GM23248 (cell line): Measurements from ENCODE around the gene CCDC127. TPM values are rescaled to one million over a fixed set of nuclear protein-coding genes. Genes with fewer than 3 reads are reported as not detected.

Experiments
- DNase-seq: peaks from one replicate; pipeline ENCODE4 v3.0.0-alpha.2; 2015
- H2AFZ ChIP-seq: fragments of 200-600 bp; sonication (generic); 2 replicates; pipeline ENCODE4 v1.6.1; 2016; ENCODE audit warnings: antibody characterized with exemption
- H3F3A ChIP-seq: fragments of 200-600 bp; sonication (generic); 2 replicates; pipeline ENCODE4 v1.6.1; 2016; ENCODE audit warnings: mild to moderate bottlenecking, antibody characterized with exemption, mixed run types; ENCODE audit not compliant: insufficient read depth
- H3K27ac ChIP-seq: fragments of 200-600 bp; sonication (generic); 2 replicates; pipeline ENCODE4 v1.5.1; 2016; ENCODE audit warnings: mild to moderate bottlenecking
- H3K27me3 ChIP-seq: fragments of 200-600 bp; sonication (generic); replicated peaks from 2 replicates; pipeline ENCODE4 v1.6.1; 2016; ENCODE audit warnings: mild to moderate bottlenecking; ENCODE audit not compliant: insufficient read depth
- H3K36me3 ChIP-seq: fragments of 200-600 bp; sonication (generic); 2 replicates; pipeline ENCODE4 v1.6.1; 2016; ENCODE audit warnings: low read depth, mild to moderate bottlenecking
- H3K4me1 ChIP-seq: fragments of 200-600 bp; sonication (generic); 2 replicates; pipeline ENCODE4 v1.6.1; 2016; ENCODE audit warnings: mild to moderate bottlenecking; ENCODE audit not compliant: insufficient read depth
- H3K4me2 ChIP-seq: fragments of 200-600 bp; sonication (generic); one replicate; pipeline ENCODE4 v1.6.1; 2016; ENCODE audit warnings: mild to moderate bottlenecking; ENCODE audit not compliant: unreplicated experiment
- H3K4me3 ChIP-seq: fragments of 200-600 bp; sonication (generic); 2 replicates; pipeline ENCODE4 v1.5.1; 2016; ENCODE audit warnings: mild to moderate bottlenecking
- H3K79me2 ChIP-seq: fragments of 200-600 bp; sonication (generic); 2 replicates; pipeline ENCODE4 v1.6.1; 2016; ENCODE audit warnings: mild to moderate bottlenecking; ENCODE audit not compliant: insufficient read depth
- H3K9ac ChIP-seq: fragments of 200-600 bp; sonication (generic); 2 replicates; pipeline ENCODE4 v1.6.1; 2016; ENCODE audit warnings: mild to moderate bottlenecking
- H3K9me2 ChIP-seq: fragments of 200-600 bp; sonication (generic); 2 replicates; pipeline ENCODE4 v1.6.1; 2016; ENCODE audit warnings: mixed run types, mild to moderate bottlenecking, moderate library complexity; ENCODE audit not compliant: insufficient read depth
- H3K9me3 ChIP-seq: fragments of 200-600 bp; sonication (generic); one replicate; pipeline ENCODE4 v1.6.1; 2017; ENCODE audit warnings: low read depth
- H4K20me1 ChIP-seq: fragments of 200-600 bp; sonication (generic); 2 replicates; pipeline ENCODE4 v1.6.0; 2016; ENCODE audit not compliant: insufficient read depth
- EZH2 ChIP-seq: fragments of 200-600 bp; sonication (generic); IDR thresholded peaks from 2 replicates; pipeline ENCODE4 v1.6.1; 2018; ENCODE audit warnings: antibody characterized with exemption, mild to moderate bottlenecking; ENCODE audit not compliant: insufficient read depth, poor library complexity, severe bottlenecking
- EZH2phosphoT487 ChIP-seq: fragments of 200-600 bp; sonication (generic); IDR thresholded peaks from 2 replicates; pipeline ENCODE4 v1.6.1; 2018; ENCODE audit warnings: antibody characterized with exemption, moderate library complexity, mild to moderate bottlenecking, low read depth; ENCODE audit not compliant: insufficient read depth
- WGBS, 2 experiments: methylation state at CpG; one replicate each; pipeline ENCODE4 v1.1.6; 2015 to 2017; ENCODE audit warnings: low lambda C conversion rate in 2 of 2, low coverage in 1 of 2; ENCODE audit errors: missing lambda C conversion rate in 2 of 2; 5-methylcytosine and 5-hydroxymethylcytosine counted together
- in situ Hi-C: fragments of 300-500 bp; cut with MboI; formaldehyde crosslinking; loops from 2 replicates; pipeline ENCODE4 v1.15.0; 2020
- polyA plus RNA-seq: library from polyadenylated mRNA; unstranded; fragments of >200 nt; fragmentation: Nextera tagmentation; extraction: Ambion mirVana; gene quantifications from 2 replicates; pipeline ENCODE4 v1.2.1, GENCODE V29; 2016
- total RNA-seq: library from RNA; depleted of rRNA; stranded (reverse); fragments of >200 nt; shearing (Covaris generic); gene quantifications from 2 replicates; pipeline ENCODE4 v1.2.3, GENCODE V29; 2014

Gene CCDC127
- total and polyA plus RNA-seq, 2 experiments from 2014 or later: 6.3 to 11.3 TPM

GRCh38 chr5:181160-181559 lies 36.8 kb downstream of the CCDC127 start:
- Histone ChIP-seq H3K27me3 (peaks cover 9% of the 10 kb centered on the region; the same call in 1 of the 2 replicates), H3K4me3 (no peak overlapping the region), H3F3A (no peaks in the 10 kb centered on the region), H3K9me3 (no peaks in the 10 kb centered on the region), H3K27ac (no peak overlapping the region), H2AFZ (no peak overlapping the region), H4K20me1 (no peaks in the 10 kb centered on the region), H3K4me2 (no peak overlapping the region), H3K36me3 (no peaks in the 10 kb centered on the region), H3K4me1 (peaks cover 4% of the 10 kb centered on the region; the same call in 1 of the 2 replicates), H3K79me2 (no peaks in the 10 kb centered on the region), H3K9ac (no peak overlapping the region), H3K9me2 (no peaks in the 10 kb centered on the region)
- no peak for DNase-seq
- in situ Hi-C loops: no loop called here
- TF ChIP-seq EZH2phosphoT487: no peak
- WGBS, 2 experiments: 62 to 67% methylated on average over 9 of the region's 9 CpGs

- Histone ChIP-seq H3K4me1 (peaks cover 4% of the 10 kb centered on the region; the same call in 1 of the 2 replicates), H3K4me2 (no peak overlapping the region), H3K36me3 (no peaks in the 10 kb centered on the region), H3K27me3 (peaks cover 9% of the 10 kb centered on the region; the same call in 1 of the 2 replicates), H3K9ac (no peak overlapping the region), H2AFZ (no peak overlapping the region), H3K27ac (no peak overlapping the region), H3K4me3 (no peak overlapping the region), H3F3A (no peaks in the 10 kb centered on the region), H4K20me1 (no peaks in the 10 kb centered on the region), H3K79me2 (no peaks in the 10 kb centered on the region), H3K9me3 (no peaks in the 10 kb centered on the region), H3K9me2 (no peaks in the 10 kb centered on the region)
- in situ Hi-C loops: no loop called here
- 69 to 70% methylated on average over 13 of the region's 13 CpGs for WGBS, 2 experiments
- no peak for DNase-seq
- no peak for TF ChIP-seq EZH2phosphoT487
- no peak for TF ChIP-seq EZH2
Observed at GRCh38 chr5:180286-180918, 37.6 kb downstream of the CCDC127 start.

GRCh38 chr5:179401-179800 lies 38.6 kb downstream of the CCDC127 start:
- H3K4me3 ChIP-seq: no peak overlapping the region
- H3K4me1 ChIP-seq: peaks cover under 1% of the 10 kb centered on the region; the same call in 1 of the 2 replicates
- no peaks in the 10 kb centered on the region for H3K79me2 ChIP-seq
- H3F3A ChIP-seq: no peaks in the 10 kb centered on the region
- no peak overlapping the region for H3K4me2 ChIP-seq
- no peaks in the 10 kb centered on the region for H4K20me1 ChIP-seq
- H2AFZ ChIP-seq: no peak overlapping the region
- peaks cover 9% of the 10 kb centered on the region; the same call in 1 of the 2 replicates for H3K27me3 ChIP-seq
- TF ChIP-seq EZH2 (no peak), EZH2phosphoT487 (no peak)
- H3K9me3 ChIP-seq: no peaks in the 10 kb centered on the region
- no peaks in the 10 kb centered on the region for H3K36me3 ChIP-seq
- no peak for DNase-seq
- H3K9me2 ChIP-seq: no peaks in the 10 kb centered on the region
- in situ Hi-C loops: no loop called here
- H3K27ac ChIP-seq: no peak overlapping the region
- WGBS, 2 experiments: 72 to 75% methylated on average over 9 of the region's 9 CpGs
- H3K9ac ChIP-seq: no peak overlapping the region

GRCh38 chr5:178110-178509 lies 39.8 kb downstream of the CCDC127 start:
- Histone ChIP-seq H3K4me1 (no peaks in the 10 kb centered on the region), H3K4me2 (no peak overlapping the region), H3K9me3 (no peaks in the 10 kb centered on the region), H3K27me3 (peaks cover 9% of the 10 kb centered on the region; the same call in 1 of the 2 replicates), H4K20me1 (no peaks in the 10 kb centered on the region), H3K4me3 (no peak overlapping the region), H2AFZ (no peak overlapping the region), H3K27ac (no peak overlapping the region), H3K9ac (no peak overlapping the region), H3F3A (no peaks in the 10 kb centered on the region), H3K36me3 (no peaks in the 10 kb centered on the region), H3K9me2 (no peaks in the 10 kb centered on the region), H3K79me2 (no peaks in the 10 kb centered on the region)
- no peak for TF ChIP-seq EZH2phosphoT487
- TF ChIP-seq EZH2: no peak
- DNase-seq: no peak
- WGBS, 2 experiments: 38 to 43% methylated on average over 5 of the region's 5 CpGs
- in situ Hi-C loops: no loop called here
